ENCODE data around the gene CERKL.

The CERKL gene

GRCh38 chr2:181616715-181617114, 40.2 kb downstream of the CERKL start:
- Histone ChIP-seq H3K4me3 (ENCODE audit: low read length) (no peak overlapping the region), H3K4me1 (ENCODE audit: control insufficient read depth, insufficient read depth, low read length) (no peaks in the 10 kb centered on the region), H3K9me3 (ENCODE audit: control insufficient read depth, low read length) (no peaks in the 10 kb centered on the region), H3K9ac (ENCODE audit: low read length) (no peak overlapping the region), H3K27me3 (ENCODE audit: control insufficient read depth, insufficient read depth, low read length) (no peaks in the 10 kb centered on the region), H3K36me3 (ENCODE audit: control insufficient read depth, insufficient read depth, low read length) (no peaks in the 10 kb centered on the region)

- H3K4me3 ChIP-seq (ENCODE audit: low read length), result no peak overlapping the region
- H3K27me3 ChIP-seq (ENCODE audit: control insufficient read depth, insufficient read depth, low read length), result no peaks in the 10 kb centered on the region
- H3K4me1 ChIP-seq (ENCODE audit: control insufficient read depth, insufficient read depth, low read length), result no peaks in the 10 kb centered on the region
- H3K9ac ChIP-seq (ENCODE audit: low read length), result no peak overlapping the region
- H3K9me3 ChIP-seq (ENCODE audit: control insufficient read depth, low read length), result no peaks in the 10 kb centered on the region
- H3K36me3 ChIP-seq (ENCODE audit: control insufficient read depth, insufficient read depth, low read length), result no peaks in the 10 kb centered on the region
Measured at GRCh38 chr2:181614874-181615638, 41.8 kb downstream of the CERKL start.

- no peaks in the 10 kb centered on the region for H3K27me3 ChIP-seq (ENCODE audit: control insufficient read depth, insufficient read depth, low read length)
- no peak overlapping the region for H3K9ac ChIP-seq (ENCODE audit: low read length)
- no peak overlapping the region for H3K4me3 ChIP-seq (ENCODE audit: low read length)
- no peaks in the 10 kb centered on the region for H3K4me1 ChIP-seq (ENCODE audit: control insufficient read depth, insufficient read depth, low read length)
- H3K9me3 ChIP-seq (ENCODE audit: control insufficient read depth, low read length), result no peaks in the 10 kb centered on the region
- H3K36me3 ChIP-seq (ENCODE audit: control insufficient read depth, insufficient read depth, low read length), result no peaks in the 10 kb centered on the region
Measured at GRCh38 chr2:181613241-181613640, 43.7 kb downstream of the CERKL start.

DNA sequence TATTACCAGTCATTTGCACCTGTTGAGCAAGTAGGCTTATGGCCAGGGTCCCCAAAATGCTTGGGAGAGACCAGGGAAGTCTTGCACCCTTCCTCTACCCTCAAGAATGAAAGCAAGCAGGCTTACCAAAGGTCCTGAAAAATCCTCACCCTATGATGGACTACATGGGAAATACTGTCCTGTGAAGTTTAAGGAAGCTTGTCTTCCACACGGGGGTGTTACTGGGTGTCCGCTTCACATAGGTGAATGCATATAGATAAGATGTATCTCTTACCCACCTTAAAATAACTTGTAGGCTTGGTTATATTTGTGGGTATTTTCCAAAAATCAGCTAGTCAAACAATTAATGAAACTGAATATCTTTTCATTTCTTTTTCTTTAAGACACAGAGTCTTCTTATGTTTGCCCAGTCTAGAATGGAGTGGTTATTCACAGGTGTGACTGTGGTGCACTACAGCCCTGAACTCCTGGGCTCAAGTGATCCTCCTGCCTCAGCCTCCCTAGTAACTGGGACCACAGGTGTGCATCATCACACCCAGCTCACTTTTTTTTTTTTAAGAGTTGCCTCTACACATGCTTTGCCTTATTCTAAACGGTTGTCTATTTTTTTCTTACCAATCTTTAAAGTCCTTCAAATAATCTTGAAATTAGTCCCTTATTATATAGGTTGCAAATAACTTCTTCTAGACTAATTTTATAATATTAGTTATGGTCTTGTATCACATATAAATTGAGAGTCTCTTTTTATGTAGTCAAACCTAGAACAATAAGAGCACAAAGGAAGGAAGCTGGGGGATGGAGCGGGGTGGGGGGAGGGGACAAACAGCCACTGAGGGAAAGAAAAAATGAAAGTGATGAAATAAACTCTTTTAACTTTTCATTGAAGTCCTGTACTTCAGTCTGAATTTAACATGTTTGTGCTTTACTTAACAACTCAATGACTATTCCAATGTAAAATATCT, 49.0 kb downstream of the CERKL start:
- no peak overlapping the region for H3K4me3 ChIP-seq (ENCODE audit: low read length)
- no peaks in the 10 kb centered on the region for H3K9me3 ChIP-seq (ENCODE audit: control insufficient read depth, low read length)
- H3K36me3 ChIP-seq (ENCODE audit: control insufficient read depth, insufficient read depth, low read length), result no peaks in the 10 kb centered on the region
- no peak overlapping the region for H3K9ac ChIP-seq (ENCODE audit: low read length)
- no peaks in the 10 kb centered on the region for H3K4me1 ChIP-seq (ENCODE audit: control insufficient read depth, insufficient read depth, low read length)
- H3K27me3 ChIP-seq (ENCODE audit: control insufficient read depth, insufficient read depth, low read length), result no peaks in the 10 kb centered on the region

- Histone ChIP-seq H3K9me3 (ENCODE audit: control insufficient read depth, low read length) (no peaks in the 10 kb centered on the region), H3K9ac (ENCODE audit: low read length) (no peak overlapping the region), H3K4me3 (ENCODE audit: low read length) (no peak overlapping the region), H3K27me3 (ENCODE audit: control insufficient read depth, insufficient read depth, low read length) (no peaks in the 10 kb centered on the region), H3K4me1 (ENCODE audit: control insufficient read depth, insufficient read depth, low read length) (no peaks in the 10 kb centered on the region), H3K36me3 (ENCODE audit: control insufficient read depth, insufficient read depth, low read length) (no peaks in the 10 kb centered on the region)
Measured at GRCh38 chr2:181605889-181606837, 50.7 kb downstream of the CERKL start.

DNA sequence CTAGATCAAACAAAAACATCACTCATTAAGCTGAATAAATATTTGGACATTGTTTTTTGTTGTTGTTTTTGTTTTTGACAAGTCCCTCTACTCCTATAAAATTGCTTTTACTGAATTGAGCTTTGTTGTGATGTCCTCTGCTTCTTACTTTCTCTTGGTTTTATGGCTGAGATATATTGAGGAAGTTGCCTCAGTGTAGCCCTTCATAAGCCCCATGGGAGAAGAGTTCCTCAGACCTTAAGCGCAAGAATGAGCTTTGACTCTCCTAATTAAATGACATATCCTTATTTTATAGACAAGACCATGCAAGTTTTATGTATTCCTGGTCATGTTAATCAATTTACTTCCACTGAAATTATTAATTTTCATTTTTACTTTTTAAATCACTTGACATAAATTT, 54.9 kb downstream of the CERKL start:
- no peak overlapping the region for H3K4me3 ChIP-seq (ENCODE audit: low read length)
- H3K9ac ChIP-seq (ENCODE audit: low read length), result no peak overlapping the region
- H3K4me1 ChIP-seq (ENCODE audit: control insufficient read depth, insufficient read depth, low read length), result no peaks in the 10 kb centered on the region
- no peaks in the 10 kb centered on the region for H3K27me3 ChIP-seq (ENCODE audit: control insufficient read depth, insufficient read depth, low read length)
- H3K36me3 ChIP-seq (ENCODE audit: control insufficient read depth, insufficient read depth, low read length), result no peaks in the 10 kb centered on the region
- no peaks in the 10 kb centered on the region for H3K9me3 ChIP-seq (ENCODE audit: control insufficient read depth, low read length)

DNA sequence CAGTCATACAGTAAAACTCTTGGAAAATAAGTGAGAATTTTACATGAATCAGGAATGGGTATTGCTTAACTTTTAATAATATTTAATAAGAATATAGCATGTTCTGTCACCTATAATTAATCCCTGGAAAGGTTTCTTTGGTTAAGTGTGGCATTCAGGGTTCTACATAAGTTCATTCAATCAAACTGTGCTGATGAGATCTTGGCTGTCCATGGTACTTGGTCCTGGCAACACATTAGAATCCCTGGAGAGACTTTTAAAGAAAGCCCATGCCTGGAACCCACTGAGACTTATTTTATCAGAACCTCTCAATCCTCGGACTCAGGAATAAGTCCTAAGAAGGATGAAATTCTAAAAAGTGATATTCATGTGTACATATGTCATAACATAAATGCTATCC, 60.3 kb downstream of the CERKL start:
- Histone ChIP-seq H3K4me3 (ENCODE audit: low read length) (no peak overlapping the region), H3K27me3 (ENCODE audit: control insufficient read depth, insufficient read depth, low read length) (no peaks in the 10 kb centered on the region), H3K9me3 (ENCODE audit: control insufficient read depth, low read length) (no peaks in the 10 kb centered on the region)

DNA sequence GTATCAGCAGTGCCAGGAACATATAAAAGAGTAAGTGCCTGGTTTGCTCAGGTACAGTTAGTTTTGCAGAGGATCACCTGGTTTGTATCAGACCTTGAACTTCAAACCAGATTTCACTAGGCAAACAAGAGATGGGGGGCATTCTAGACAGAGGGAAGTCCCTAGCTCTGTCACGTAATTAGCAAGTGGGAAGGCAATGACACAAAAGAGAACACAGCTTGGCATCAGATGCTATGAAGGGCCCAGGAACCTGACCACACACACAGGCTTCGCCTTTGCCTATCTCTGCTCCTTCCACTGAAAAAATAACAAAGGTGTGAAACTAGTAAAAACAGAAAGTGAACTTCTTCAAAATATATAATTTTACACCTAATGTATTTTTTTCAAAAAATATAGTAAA, 62.6 kb downstream of the CERKL start:
- Histone ChIP-seq H3K9me3 (ENCODE audit: control insufficient read depth, low read length) (no peaks in the 10 kb centered on the region), H3K36me3 (ENCODE audit: control insufficient read depth, insufficient read depth, low read length) (no peaks in the 10 kb centered on the region), H3K27me3 (ENCODE audit: control insufficient read depth, insufficient read depth, low read length) (no peaks in the 10 kb centered on the region), H3K4me1 (ENCODE audit: control insufficient read depth, insufficient read depth, low read length) (no peaks in the 10 kb centered on the region), H3K9ac (ENCODE audit: low read length) (no peak overlapping the region), H3K4me3 (ENCODE audit: low read length) (no peak overlapping the region)

More for the DNA sequence above, 60.3 kb downstream of the CERKL start:
- Histone ChIP-seq H3K4me1 (ENCODE audit: control insufficient read depth, insufficient read depth, low read length) (no peaks in the 10 kb centered on the region), H3K9ac (ENCODE audit: low read length) (no peak overlapping the region), H3K36me3 (ENCODE audit: control insufficient read depth, insufficient read depth, low read length) (no peaks in the 10 kb centered on the region)

DNA sequence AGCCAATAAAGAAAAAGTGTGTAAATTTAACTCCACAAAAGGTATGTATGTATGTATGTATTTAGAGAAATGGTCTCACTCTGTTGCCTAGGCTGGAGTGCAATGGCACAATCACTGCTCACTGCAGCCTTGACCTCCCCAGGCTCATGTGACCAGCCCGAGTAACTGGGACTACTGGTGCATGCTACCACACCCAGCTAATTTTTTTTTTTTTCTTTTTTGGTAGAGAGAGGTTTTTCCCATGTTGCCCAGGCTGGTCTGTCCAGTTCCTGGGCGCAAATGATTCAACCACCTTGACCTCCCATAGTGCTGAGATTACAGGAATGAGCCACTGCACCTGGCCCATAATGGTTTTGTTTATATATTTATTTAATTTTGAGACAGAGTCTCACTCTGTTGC, 67.1 kb downstream of the CERKL start:
- H3K27me3 ChIP-seq (ENCODE audit: control insufficient read depth, insufficient read depth, low read length), result no peaks in the 10 kb centered on the region
- H3K36me3 ChIP-seq (ENCODE audit: control insufficient read depth, insufficient read depth, low read length), result no peaks in the 10 kb centered on the region
- H3K4me3 ChIP-seq (ENCODE audit: low read length), result no peak overlapping the region
- no peaks in the 10 kb centered on the region for H3K9me3 ChIP-seq (ENCODE audit: control insufficient read depth, low read length)
- peaks cover 6% of the 10 kb centered on the region for H3K4me1 ChIP-seq (ENCODE audit: control insufficient read depth, insufficient read depth, low read length)
- no peak overlapping the region for H3K9ac ChIP-seq (ENCODE audit: low read length)

GRCh38 chr2:181588546-181588945, 68.4 kb downstream of the CERKL start:
- Histone ChIP-seq H3K4me3 (ENCODE audit: low read length) (no peak overlapping the region), H3K36me3 (ENCODE audit: control insufficient read depth, insufficient read depth, low read length) (no peaks in the 10 kb centered on the region)

DNA sequence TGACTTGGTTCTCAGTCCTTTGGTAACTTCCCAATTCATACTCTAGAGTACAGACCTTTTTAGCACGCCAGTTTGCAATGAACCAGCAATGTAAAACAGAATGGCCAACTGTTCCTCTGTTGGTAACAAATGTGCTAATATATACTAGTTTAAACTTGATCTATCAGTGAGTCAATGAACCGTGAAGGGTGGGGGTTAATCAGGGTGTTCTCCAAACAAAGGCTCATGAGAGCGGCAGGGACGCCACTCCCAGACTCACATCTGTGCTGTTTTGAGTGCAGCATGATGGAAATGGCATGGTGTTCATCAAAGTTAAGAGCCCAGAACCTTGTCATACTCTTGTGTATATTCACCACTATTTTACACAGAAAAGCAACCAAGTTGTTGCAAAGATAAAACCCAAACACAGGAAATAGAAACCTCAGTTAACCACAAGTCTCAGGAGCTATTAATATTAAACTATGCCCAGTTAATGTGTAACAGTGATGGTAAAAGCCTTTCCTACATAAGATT, 70.3 kb downstream of the CERKL start:
- H3K4me1 ChIP-seq (ENCODE audit: control insufficient read depth, insufficient read depth, low read length), result peaks cover 6% of the 10 kb centered on the region
- H3K4me3 ChIP-seq (ENCODE audit: low read length), result no peak overlapping the region
- H3K36me3 ChIP-seq (ENCODE audit: control insufficient read depth, insufficient read depth, low read length), result no peaks in the 10 kb centered on the region
- no peak overlapping the region for H3K9ac ChIP-seq (ENCODE audit: low read length)
- no peaks in the 10 kb centered on the region for H3K27me3 ChIP-seq (ENCODE audit: control insufficient read depth, insufficient read depth, low read length)
- no peaks in the 10 kb centered on the region for H3K9me3 ChIP-seq (ENCODE audit: control insufficient read depth, low read length)

More at GRCh38 chr2:181588546-181588945, 68.4 kb downstream of the CERKL start:
- no peak overlapping the region for H3K9ac ChIP-seq (ENCODE audit: low read length)
- H3K9me3 ChIP-seq (ENCODE audit: control insufficient read depth, low read length), result no peaks in the 10 kb centered on the region
- H3K4me1 ChIP-seq (ENCODE audit: control insufficient read depth, insufficient read depth, low read length), result peaks cover 6% of the 10 kb centered on the region
- H3K27me3 ChIP-seq (ENCODE audit: control insufficient read depth, insufficient read depth, low read length), result no peaks in the 10 kb centered on the region
